ENCODE results near the gene NPBWR2.

The NPBWR2 gene

GRCh38 chr20:64083804-64084684, 23.3 kb downstream of the NPBWR2 start, which contains the start of gene LKAAEAR1:
LKAAEAR1 (minus strand) TSS chr20:64084398; CDS start chr20:64084219, 179 bp downstream.
- DNase-seq: no peak

DNA sequence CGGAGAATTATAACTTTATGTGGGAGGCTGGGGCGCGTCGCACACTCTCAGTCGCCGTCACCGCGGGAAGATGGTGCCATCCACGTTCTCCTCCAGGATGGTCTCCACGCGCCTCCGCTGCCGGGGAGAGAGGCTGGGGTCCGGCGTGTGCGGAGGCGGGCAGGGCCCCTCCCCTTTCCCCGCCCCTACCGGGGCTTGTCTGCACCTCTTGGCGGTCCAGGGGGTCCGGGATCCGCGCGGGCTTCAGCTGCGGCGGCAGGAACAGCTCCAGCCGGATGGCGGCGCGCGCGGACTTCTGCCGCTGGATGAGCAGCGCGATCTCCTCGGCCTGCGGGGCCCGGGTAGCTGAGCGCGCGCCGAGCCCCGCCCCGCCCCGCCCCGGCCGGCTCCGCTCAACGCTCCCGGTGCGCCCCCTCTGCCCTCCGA, 24.0 kb downstream of the NPBWR2 start:
- peak; percentile 68 for DNase-seq

- no peak for DNase-seq
These were observed 24.5 kb downstream of the NPBWR2 start for GRCh38 chr20:64082820-64083377.

DNA sequence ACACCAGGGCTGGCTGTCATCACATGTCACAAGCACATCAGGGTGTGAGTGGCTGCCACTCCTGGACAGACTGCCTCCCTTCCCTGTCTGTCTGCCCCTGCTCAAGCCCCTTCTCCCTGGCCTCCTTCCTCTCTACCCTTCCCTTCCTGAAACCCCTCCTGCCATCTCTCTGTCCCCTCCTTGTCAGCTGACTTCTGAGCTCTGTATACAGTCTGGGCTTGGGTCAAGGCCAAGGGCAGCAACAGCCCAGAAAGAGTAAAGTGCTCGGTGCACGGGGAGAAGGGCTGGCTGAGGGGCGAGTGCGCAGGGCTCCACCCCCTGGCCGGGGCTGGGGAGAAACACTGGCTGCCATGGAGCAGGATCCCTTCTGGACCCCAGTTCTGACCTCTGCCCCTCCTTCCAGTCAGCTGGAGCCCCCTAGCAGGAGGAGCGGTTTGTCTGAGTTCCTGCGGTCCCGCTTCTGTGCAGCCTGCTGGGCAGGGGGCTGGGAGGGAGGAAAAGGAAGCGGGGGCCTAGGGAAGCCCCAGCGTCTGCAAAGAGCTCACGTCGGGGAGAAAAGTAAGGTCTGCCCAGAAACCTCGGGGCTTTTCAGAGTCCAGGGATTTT, 25.1 kb downstream of the NPBWR2 start:
- no peak for DNase-seq

- DNase-seq: no peak
These were observed 25.8 kb downstream of the NPBWR2 start for GRCh38 chr20:64081624-64081964.

DNA sequence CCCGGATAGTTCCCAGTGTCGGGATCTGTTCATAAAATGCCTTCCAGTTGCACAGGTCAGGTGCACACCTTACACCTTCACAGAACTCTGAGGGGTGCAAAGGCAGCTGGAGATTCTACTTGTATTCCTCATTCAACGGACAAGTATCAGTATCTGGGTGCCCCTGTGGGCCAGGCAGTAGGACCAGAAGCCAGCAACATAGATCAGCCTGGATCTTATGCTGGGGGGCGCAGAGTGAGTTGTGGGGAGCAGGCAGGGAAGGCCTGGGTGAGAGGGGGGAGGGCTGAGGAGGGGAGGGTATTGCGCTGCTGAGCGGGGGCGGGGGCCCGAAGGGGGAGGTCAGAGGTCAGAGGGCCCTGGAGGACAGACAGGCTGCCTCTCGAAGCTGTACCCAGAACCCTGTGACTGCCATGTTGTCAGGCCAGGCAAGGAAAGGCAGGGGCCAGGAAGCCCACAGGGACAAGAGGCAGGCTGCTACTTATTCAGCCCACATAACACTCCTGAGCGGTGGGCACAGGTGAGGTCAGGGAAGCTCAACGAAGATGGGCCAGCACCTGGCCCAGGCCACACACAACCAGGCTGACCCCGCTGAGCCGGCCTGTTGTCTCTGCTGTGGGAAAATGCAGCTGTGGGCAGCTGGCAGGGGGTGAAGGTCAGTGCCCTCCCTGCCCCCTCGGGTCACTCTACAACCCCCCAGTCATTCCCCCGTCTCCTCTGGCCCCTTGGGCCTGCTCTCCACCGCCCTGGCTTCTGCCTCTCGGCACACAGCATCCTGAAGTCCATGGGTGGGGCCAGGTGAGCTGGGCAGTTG, 26.3 kb downstream of the NPBWR2 start:
- no peak for DNase-seq

GRCh38 chr20:64080013-64080812, 27.2 kb downstream of the NPBWR2 start, which contains the start of gene OPRL1:
OPRL1 (plus strand) TSS chr20:64080082; CDS start chr20:64092721, 12,639 bp downstream.
- DNase-seq: no peak

GRCh38 chr20:64079273-64080012, 27.9 kb downstream of the NPBWR2 start, which contains the start of gene RGS19:
RGS19 (minus strand) TSS chr20:64079518; CDS start chr20:64076886, 2,632 bp downstream.
- DNase-seq: no peak

DNA sequence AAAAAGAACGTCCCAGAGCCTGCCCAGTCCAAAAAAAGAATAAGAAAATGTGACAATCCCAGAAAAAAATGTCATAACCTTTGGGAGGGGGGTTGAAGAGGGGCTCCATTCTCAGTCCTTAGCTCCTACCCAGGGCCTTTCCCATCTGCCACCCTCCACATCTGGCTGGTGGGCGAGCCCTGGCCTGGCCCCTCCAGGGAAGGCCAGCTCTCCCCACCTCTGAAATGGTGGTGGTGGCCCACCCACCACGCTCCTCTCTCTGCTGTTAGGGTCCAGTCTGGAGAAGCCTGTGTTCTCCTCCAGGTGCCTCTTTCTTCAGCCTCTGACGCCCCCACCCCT, 28.5 kb downstream of the NPBWR2 start:
- no peak for DNase-seq

- no peak for DNase-seq
These were observed 29.4 kb downstream of the NPBWR2 start for GRCh38 chr20:64077876-64078551.

- DNase-seq: no peak
These were observed 29.9 kb downstream of the NPBWR2 start for GRCh38 chr20:64077541-64077875.

- no peak for DNase-seq
These were observed 30.3 kb downstream of the NPBWR2 start for GRCh38 chr20:64077094-64077493.

DNA sequence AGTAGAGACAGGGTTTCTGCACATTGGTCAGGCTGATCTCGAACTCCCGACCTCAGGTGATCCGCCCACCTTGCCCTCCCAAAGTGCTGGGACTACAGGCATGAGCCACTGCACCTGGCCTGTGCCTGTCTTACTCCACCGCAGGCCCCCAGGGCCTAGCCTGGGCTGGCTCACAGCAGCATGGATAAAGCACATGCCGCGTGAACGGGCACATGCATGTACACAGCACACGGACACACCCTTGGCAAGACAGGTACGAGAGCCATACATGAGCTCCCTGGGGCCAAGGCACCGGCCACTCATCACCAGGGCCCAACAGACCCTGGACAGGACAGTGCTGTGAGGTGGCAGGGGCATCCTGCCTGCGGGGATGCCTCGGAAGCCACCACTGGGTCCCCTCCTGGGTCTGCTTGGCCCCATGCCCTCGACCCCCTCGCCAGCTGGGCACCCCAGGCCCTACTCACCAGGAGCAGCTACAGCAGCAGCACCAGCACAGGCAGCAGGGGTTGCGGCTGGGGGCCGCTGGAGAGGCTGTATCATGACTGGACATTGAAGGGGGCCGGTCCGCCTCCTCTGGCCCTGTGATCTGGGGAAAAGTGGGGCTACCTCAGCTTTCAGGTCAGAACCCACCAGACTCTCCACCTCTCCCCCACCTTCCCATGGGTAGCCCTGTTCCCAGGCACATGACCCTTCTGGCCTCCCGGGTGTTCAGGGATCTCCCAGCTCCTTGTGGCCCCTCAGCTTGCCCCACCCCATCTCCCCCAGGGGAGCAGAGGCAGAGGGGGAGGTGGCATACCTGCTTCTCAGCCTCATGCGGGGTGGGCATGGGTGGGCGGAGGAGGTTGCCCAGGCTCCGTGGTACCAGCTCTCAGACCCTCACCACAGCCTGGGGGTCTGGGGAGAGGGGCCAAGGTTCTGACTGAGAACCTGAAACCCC, 31.0 kb downstream of the NPBWR2 start:
- DNase-seq: no peak

- no peak for DNase-seq
These were observed 31.8 kb downstream of the NPBWR2 start for GRCh38 chr20:64075556-64075955.

DNA sequence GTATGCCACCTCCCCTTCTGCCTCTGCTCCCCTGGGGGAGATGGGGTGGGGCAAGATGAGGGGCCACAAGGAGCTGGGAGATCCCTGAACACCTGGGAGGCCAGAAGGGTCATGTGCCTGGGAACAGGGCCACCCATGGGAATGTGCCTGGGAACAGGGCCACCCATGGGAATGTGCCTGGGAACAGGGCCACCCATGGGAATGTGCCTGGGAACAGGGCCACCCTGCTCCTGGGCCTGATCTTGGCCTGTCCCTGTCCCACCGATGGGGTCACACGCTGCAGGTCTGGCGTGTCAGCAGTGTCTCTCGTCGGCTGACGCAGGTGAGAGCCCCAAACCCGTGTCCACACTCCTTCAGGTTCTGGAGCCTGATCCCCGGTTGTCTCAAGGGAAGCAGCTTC, 32.4 kb downstream of the NPBWR2 start:
- no peak for DNase-seq

GRCh38 chr20:64074184-64074789, 33.1 kb downstream of the NPBWR2 start:
- no peak for DNase-seq

DNA sequence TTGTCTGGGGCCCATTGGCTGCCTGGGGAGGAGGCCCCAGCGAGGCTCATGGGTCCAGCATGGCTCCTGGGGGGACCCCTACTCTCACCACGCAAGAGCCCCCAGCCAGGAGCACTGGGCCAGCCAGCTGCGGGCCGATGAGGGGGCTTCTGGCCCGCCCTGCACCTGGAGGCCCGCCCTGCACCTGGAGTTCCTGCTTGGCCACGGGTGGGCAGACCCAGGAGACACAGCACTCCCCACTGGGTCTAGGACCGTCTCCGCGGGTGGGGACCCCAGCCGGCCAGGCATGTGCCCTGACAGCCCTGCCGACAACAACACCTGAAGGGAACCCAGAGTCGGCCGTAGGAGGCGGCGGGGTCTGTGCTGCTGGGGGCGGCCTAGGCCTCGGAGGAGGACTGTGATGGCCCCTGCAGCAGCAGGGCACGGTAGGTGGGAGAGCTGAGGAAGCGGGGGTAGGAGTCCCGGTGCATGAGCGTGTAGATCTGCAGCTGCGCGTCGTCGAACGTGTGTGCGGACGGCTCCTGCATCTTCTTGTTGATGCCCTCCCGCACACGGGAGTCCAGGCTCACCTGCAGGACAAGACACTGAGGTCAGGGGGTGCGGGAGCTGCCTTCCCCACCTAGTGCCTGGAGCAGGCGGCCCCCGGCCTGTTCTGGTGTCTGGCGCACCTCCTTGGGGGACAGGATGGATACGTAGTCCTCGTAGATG, 33.7 kb downstream of the NPBWR2 start:
- no peak for DNase-seq

DNA sequence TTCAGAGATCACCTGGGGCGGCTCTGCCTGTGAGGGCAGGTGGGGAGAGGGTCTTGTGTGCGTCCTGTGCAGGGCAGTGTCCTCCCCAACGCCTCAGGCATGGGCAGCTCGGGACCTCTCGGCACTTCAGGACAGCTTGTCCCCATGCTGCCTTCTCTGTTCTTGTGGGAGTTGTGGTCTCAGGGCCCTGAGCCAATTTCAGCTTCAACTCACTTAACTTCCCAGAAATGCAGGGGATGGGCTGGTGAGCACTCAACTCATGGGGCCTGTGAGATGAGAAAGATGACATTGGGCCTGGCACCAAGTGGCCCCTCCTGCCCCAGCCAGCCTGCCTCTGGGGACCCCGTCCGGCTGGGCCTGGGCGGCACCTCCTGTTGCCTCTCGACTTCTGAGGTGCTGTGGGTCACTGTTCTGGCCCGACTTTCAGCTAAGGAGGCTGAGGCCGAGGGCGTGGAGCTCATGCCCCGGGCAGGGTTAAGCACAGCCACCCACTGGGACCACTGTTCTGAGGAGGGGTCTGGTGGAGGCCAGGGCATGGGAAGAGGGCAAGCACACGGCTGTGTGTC, 34.8 kb downstream of the NPBWR2 start:
- DNase-seq: no peak
